Hippocampal formation (tissue), 2 donors: ENCODE results near the gene DRICH1.
"Not testable (repeated sequence)": the region's sequence is repeated elsewhere in the genome, so short reads cannot be mapped to it uniquely, and the experiment has no call there.

Experiments used
- DNase-seq, 2 donors: peaks; one replicate each; lab custom pipeline; 2025; lab: John Stamatoyannopoulos, UW

DRICH1 gene, protein sequence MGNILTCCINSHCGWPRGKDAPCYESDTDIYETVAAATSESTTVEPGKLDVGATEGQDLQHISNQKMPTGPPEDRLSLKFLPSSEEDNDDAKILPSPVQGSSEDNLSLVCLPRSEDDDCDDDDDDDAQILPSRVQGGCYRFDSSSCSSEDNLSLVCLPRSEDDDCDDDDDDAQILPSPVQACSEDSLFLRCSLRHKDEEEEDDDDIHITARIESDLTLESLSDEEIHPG

DNA sequence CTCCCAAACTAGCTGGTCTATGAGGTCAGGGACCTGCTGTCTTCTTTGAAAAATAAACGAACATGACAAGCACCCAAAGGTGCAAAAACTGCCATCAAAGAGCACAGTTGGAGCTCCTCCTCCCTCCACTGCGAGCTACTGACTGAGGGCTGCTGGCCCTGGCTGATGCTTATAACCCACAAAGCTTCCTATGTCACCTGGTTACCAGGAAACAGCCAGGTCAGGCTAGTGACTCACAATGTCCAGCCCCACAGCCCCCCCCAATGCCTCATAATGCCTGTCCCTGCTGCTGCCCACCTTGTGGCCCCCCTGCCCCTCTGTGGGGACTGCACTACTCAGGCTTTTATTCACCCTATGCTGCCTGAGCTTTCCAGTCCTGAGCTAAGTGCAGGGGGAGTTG is at the start of gene DRICH1:
DRICH1 (minus strand) TSS at position 144 of the 400 bp plus-strand sequence. CDS start 298 bp downstream, outside the sequence.
- no peak for DNase-seq

DNA sequence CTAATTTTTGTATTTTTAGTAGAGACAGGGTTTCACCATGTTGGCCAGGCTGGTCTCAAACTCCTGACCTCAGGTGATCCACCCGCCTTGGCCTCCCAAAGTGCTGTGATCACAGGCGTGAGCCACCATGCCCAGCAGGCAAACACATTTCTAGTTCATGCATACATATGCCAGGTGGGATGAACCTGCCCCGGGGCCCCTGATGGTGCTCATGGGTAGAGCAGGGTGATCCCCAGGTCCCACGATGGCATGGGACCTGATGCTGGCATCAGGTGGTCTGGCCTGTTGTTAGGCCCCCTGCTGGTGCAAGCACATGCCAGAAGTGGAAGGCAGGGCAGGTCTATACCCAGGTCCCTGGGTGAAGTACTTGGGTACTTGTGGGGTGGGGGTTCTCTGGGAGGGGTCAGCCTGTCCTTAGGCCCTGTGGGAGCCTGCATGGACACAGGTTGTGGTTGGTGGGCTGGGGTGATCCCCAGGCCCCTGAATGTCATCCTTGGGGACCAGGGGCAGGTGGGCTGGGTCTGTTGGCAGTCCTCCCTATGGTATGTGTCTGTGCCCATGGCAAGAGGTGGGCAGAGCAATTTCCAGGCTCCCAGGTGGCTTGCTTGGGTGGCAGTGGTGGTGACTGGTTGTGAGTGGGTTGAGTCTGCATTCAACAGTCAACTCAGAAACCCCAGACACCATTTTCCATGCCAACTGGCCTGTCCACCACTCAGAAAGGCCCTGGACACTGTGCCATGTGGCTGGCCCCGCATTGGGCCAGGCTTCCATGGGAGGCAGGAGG is 49.1 kb upstream of the DRICH1 start:
- DNase-seq, result no peak

DNA sequence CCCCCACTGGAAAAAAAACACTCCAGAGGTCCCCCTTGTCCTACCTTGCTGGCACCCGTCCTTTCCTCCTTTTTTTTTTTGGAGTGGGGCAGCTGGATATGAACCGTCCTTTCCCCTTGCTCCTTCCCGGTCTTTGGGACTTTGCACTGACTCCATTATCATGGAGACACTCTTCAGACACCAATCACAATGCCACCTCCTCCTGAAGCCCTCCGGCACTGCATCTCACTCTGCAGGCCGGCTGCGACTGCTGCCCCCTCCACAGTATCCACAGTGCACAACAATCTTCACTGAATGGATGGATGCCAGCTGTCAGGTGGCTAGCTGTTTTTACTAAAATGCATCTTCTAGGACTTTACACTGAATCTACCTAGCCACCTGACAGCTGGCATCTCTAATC is 46.0 kb upstream of the DRICH1 start:
- no peak for DNase-seq

DNA sequence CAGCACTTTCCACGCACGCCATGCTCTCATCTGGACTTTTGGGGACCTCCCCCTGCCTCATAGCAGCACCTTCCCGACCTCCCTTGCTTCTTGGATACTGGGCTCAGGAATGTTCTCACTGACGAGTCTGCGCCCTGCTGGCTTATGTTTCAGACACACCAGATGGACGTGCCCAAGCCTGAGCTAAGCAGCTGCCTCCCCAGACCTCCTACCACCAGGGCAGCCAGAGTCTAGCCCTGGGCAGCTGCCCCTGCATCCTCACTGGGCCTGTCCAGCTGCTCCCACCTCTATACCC is 45.5 kb upstream of the DRICH1 start:
- DNase-seq, result no peak

DNA sequence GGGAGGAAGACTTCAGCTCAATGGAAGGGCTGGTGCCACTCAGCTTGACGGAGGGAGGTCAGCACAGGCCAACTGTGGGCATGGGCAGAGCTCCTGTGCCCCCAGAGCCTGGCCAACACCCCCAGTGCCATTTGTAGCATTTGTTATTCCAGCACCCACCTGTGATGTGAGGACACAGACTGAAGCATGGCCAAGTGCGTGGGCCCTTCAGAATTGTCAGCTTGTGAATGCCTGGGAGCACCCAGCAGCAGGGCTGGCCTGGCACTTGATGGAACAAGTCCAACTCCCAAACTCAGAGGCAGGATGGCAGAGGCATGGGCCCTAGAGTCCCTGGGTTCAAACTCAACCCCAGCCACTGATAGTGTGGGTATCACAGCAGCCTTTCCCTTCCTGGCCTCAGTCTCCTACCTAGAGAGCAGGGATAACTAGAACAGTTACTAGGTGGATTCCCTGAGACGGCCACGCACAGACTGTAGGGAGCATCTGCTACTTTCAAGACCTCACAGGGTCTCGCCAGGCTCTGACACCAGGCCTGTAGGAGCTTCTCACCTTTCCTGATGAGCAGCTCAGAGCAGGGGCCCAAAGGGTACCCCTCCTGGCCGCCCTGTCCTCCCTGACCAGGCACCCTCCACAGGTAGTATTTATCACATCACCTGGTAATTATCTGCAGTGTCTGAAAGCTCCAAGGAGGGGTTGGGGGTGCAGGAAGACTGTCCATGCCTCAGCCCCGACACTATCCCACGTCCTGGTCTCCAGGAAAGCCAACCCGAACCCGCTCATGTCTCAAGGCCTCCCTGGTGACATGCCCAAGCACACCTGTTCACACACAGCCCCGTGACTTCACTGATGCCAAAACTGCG is 45.0 kb upstream of the DRICH1 start:
- DNase-seq, result not testable (repeated sequence)

DNA sequence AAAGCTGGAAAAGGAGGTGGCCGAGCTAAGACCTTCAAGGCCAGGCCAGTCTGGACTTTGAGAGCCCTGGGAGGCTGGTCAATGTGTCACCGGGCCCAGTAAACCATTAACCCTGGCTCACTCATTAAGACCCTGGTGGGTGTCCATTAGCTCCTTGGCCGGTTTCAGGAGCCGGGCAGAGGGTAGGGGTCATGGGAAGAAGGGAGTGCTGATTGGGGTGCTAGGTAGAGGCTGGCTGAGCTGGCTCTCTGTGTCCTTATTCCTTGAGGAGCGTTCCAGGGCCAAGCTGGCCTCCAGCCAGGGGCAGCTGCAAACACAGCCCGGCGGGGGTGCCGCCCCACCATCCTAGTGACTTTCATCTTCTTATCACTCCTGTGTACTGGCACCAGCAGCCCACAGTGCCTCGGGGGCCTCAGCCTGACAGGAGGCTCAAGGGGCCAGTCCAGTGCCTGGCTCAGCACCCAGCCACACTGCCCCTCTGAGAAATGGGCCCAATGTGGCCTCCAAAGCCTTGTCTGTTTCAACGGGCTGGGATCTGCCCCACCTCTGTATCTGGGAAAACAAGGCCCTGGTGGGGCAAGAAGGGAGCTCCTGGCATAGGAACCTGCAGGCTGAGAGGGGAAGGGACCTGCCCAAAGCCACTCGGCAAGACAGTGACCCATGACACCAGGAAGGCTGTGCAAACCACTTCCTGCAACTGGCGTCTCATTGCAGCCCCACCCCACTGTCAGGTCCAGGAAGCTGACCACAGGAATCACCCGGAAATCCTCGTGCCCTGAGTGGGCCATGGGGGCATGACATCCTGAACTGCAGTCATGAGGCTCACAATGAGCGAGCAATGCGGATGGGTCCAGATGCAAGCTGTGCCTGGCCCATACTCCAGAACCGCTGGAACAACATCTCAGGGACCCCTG is 43.6 kb upstream of the DRICH1 start:
- no peak for DNase-seq

DNA sequence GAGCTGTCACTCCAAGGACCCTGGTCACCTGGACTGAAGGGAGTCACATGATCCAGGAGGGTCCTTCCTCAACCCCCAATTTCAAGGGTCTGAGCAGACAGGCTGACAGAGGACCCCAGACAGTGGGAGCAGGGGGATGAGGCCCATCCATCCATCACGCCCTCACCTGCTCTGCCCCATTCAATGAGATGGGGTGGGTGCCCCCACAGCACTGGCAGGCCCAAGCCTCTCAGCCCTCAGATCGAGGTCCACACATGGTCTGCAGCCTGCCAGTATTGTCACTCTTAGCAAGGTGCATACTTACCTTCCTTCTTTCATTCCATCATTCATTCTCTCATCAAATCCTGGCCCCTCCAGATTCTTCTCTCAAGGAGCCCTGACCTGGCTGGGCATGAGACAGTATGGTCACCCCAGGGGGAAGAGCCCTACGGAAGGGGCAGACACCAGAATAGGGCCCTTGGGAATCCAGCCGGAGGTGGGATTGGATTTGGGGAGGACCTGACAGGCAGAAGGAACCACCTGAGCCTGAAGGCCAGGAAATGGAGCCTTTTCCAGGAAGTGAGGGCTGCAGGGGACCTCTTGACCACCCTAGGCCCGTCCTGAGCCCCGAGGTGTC is 42.9 kb upstream of the DRICH1 start:
- DNase-seq, result not testable (repeated sequence)

DNA sequence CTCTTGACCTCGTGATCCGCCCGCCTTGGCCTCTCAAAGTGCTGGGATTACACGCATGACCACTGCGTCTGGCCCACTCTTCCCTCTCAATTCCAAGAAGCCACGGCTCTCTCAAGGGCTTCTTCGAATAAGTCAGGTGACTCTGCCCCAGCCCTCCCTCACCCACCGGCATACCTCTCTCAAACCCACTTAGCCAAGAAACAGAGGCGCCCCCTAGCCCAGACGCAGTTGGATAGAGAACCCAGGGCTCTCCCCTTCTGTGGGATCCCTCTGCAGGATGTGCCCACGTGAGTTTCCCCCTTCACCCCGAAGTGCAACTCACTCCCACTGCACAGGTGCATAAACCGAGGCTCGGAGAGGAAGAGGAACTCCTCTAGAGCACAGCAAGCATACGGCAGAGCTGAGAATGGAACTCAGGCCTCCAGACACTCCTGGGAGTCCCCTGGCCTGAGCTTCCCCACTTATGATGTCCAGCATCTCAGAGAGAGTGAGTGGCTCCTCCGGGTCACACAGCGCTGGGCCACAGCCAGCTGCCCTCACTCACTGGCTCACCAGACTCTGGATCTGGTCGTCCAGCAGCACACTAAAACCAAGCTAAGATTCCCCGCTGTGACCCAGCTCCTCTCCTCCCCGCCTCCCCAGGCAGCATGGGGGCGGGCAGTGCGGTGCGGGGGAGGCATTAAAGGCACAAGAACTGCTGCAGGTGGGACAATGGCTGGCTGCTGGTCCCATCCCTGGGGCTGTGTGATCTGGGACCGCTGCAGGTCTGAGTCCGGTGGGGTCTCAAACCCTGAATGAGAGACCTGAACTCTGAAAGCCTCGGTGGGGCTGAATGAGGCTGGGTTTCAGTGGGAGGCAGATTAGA is 41.9 kb upstream of the DRICH1 start:
- DNase-seq, result no peak

DNA sequence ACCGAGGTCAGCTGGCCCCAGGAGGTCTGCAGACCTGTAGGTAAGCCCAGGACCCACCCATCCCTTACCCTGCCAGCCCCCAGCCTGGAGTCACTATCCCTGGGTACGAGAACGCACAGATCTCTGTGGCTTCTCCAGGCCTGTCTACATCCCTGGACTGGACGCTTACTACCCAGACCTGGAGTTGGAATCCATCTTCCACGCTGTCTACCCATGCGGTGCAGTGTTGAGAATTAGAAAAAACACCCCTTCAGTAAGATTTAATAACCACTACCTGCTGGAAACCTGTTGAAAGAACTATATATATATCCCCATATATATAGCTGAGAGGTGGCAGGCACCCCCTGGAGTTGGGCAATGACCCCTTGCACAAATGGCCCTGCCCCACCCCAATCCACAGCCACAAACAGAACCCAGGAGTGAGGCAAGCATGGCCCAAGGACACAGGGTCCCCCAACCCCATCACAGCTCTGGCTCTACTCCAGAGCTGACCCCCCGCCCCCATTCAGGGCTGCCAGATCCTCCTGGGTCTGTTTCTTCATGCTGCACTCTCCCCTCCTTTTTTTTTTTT is 41.0 kb upstream of the DRICH1 start:
- DNase-seq, result no peak

DNA sequence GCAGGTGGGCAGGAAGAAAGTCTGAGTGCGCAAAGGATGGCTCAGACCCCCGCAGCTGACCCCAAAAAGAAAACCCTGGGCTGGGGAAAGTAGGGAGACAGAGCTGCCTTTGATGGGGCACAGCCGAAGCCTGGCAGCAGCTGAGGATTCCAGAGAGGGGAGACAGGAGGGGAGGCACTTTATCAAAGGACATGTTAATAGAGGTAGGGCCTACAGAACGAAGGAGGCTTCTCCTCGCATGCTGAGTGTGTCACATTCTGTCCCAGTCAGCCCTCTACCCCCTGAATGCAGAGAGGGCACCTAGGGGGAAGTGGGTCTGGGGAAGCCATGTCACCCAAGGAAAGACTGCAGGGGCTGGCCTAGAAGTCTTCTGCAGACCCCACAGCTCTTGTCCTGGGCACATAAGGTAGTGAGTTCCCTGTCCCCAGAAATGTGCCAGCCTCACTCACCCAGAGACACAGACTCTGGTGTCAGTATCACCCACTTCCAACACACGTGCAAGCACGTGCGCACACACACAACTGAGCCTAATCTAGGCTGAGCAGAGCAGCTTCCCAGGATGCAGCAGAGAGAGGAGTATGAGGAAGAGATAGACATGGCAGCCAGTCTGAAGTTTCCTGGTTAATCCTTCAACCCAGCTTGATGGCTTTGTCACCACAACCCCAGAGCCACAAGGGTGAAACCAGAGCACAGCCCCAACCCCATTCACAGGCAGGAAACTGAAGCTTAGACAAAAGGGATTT is 40.4 kb upstream of the DRICH1 start:
- DNase-seq, result not testable (repeated sequence)

DNA sequence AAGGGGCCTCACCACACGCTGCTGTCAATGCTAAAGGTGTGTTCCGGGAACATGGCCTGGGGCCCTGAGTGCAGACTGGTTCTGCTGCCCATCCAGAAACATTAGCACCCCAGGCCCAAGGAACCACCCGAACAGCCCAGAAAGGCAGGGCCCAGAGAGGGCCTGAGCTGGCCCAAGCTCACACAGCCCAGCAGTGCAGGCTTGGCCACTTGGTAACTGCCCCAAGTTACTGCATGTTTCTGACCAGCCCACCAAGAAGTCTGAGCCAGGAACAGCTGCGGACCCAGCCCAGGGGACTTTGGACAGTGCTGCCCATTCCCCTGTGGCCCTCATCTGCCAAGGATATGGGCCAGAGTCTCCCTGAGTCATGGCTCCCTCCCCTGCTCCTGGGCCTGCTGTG is 39.3 kb upstream of the DRICH1 start:
- DNase-seq, result not testable (repeated sequence)

DNA sequence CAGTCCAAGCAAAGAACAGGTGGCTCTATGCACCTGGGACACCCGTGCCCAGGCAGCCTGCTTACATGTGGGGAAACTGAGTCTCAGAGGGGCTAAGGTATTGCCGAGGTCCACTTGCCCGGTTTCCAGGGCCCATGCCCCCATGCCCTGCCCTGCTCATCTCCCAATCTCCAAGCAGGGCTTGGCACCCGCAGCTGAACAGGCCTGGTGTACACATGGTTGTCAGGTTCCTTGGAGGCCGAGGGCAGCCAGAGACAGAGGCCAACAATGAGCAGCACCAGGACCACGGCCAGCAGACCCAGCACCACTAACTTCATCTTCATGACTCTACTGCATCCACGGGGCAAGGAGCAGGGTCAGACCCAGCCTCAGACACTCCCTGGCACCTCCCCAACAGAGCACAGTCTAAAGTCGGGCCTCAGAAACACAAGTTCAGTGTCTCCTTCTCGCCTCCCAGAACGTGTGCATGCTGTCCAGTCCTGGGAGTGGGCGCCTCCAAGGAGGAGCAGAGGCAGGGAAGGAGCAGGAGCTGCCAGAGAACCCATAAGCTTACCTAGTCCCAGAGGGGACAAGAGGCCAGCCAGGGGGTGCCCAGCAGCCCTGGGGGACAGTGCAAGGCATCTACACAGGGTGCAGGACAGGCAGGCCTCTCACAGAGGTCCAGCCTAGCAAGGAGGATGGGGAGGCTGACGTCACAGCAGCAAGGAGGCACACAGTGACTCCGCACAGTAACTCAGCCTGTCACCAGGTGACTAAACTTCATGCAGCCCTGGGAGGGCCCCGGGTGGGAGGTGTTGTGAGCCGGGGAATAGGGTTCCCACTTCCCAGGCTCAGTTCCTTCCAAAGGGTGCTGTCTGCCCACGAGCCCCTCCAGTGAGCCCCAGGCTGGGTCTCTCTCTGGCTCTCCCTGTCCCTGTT is 38.5 kb upstream of the DRICH1 start:
- no peak for DNase-seq

DNA sequence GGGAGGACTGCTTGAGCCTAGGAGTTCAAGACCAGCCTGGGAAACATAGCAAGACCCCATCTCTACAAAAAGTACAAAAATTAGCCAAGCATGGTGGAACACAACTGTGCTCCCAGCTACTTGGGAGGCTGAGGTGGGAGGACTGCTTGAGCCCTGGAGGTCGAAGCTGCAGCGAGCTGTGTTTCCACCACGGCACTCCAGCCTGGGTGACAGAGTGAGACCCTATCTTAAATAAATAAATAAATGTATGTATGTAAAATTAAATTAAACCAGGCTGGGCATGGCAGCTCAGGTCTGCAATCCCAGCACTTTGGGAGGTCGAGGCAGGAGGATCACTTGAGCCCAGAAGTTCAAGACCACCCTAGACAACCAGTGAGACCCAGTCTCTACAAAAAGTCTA is 28.3 kb upstream of the DRICH1 start:
- not testable (repeated sequence) for DNase-seq

DNA sequence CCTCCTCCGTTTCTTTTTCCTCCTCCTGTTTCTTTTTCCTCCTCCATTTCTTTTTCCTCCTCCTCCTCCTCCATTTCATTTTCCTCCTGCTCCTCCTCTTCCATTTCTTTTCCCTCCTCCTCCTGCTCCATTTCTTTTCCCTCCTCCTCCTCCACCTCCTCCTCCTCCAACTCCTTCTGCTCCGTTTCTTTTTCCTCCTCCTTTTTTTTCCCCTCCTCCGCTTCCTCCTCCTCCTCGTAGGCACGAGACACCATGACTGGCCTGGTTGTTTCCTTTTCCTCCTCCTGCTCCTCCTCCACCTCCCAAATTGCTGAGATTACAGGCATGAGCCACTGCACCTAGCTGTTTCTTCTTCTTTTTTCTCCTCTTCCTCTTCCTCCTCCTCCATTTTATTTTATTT is 25.6 kb upstream of the DRICH1 start:
- no peak for DNase-seq

DNA sequence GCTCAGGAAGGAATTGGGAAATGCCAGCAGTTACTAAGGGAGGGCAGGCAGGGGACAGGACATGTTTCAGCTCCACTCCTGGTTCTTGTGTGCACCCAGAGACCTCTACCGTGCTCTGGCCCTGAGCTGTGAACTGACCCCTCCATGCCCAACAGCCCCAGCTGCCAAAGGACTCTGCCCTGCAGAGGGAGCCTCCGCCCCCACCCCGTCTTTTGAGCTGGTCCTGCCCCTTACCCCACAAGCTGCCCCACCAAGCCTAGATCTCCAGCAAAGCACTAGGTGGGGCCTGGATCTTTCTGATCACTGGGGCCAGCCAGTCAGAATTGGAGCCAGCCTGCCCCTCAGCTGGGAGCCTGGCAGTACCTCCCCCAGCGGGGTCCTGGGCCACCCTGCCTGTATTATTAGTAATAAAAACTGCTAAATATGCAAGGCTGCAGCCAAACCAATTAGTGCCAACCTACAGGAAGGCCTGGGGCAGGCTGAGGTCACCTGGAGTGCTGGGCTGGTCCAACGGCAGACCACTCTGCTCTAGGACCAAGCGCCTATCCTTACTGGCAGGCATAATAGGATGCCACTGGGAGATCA is 23.9 kb upstream of the DRICH1 start:
- DNase-seq, result no peak

DNA sequence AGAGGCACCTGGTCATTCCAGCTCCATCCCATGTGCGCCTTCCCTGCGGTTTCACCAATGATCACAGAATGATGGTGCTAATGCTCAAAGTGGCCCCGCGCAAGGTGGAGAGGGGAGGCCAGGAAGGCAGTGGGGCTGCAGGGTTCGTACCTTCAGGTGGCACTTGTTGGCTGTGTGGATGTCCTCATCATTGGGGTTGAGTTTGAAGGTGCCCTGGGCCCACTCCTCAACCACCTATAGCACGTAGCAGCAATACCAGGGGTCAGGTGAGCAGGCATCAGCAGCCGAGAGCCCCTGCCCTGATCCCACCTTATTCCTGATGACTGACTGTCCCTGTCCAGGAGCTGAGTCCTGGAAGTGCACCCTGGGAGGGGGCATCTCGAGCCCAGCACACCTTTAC is 20.6 kb upstream of the DRICH1 start:
- DNase-seq, result no peak

DNA sequence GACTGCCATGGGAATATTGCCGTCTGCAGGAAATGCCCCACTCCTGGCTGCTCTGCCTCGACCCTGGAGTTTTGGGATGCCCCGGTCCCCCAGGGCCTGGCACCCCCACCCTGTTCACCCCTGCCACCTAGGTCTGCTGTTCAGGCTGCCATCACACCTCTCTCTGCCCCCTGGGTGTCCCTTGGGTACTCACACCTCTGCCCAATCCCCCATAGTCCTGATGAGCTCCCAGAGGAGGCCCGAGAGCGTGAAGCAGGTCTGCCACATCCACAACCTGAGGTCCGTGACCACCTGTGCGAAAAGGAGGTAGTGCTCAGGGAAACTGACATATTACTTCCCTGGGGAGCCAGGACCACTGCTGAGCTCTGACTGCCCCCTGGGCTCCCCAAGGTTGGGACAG is 20.2 kb upstream of the DRICH1 start:
- no peak for DNase-seq

DNA sequence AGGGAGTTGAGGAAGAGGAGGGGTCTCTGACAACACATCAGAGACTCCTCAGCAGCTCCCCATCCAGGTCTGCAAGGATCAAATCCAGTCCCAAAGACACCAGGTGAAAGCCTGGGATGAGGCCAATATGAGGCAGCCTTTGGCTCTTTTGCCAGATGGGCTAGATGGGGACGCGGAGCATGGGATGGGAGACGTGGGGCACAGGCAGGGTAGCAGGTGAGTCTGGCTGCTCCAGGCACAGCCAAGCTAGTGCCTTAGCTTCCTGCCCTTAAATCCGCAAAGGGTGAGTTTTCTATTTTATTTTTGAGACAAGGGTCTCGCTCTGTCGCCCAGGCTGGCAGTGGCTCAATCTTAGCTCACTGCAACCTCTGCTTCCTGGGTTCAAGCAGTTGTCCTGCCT is 19.6 kb upstream of the DRICH1 start:
- no peak for DNase-seq
